B cell (primary cell): ENCODE measurements around the gene TRIM56. TPM values are rescaled to one million over a fixed set of nuclear protein-coding genes. Genes with fewer than 3 reads are reported as not detected.
A peak's percentile ranks its signal among the peaks of the same experiment; 100 is the strongest.

Experiments
- ATAC-seq: fragments of 200-7000 bp; cut with Tn5 transposase; one replicate; pipeline ENCODE4 v1.10.0; 2021; ENCODE audit warnings: low read depth, mild to moderate bottlenecking, moderate number of reproducible peaks, moderate library complexity
- CTCF ChIA-PET: fragments of 350-600 bp; sonication (Branson Sonifier 250); formaldehyde crosslinking; loops from one replicate; lab custom pipeline; 2021; ENCODE audit warnings: antibody characterized with exemption, inconsistent platforms; lab: Charles Lee
- POLR2A ChIA-PET: fragments of 350-600 bp; sonication (Branson Sonifier 250); formaldehyde crosslinking; loops from one replicate; lab custom pipeline; 2021; ENCODE audit warnings: antibody characterized with exemption; lab: Charles Lee
- DNase-seq: peaks from one replicate; pipeline ENCODE4 v3.0.0; 2013
- H2AFZ ChIP-seq: 2 replicates; pipeline ENCODE4 v1.6.1; 2012; ENCODE audit warnings: mild to moderate bottlenecking, low read depth, low read length; ENCODE audit not compliant: insufficient read depth, poor library complexity, severe bottlenecking
- H3K27ac ChIP-seq, 2 donors: 1 replicate in 1 of 2; 2 replicates in 1 of 2; pipeline ENCODE4 v1.5.1; 2012 to 2013; ENCODE audit warnings: low read length in 2 of 2, mild to moderate bottlenecking in 2 of 2, moderate library complexity in 1 of 2
- H3K27me3 ChIP-seq, 4 experiments: fragments of 200-600 bp in 1 of 4; sonication (generic) in 1 of 4; replicated peaks in 1 of 4; 1 replicate in 2 of 4; 2 replicates in 2 of 4; pipeline versions ENCODE4 v1.6.1 to v1.7.0; 2013 to 2016; ENCODE audit warnings: low read length in 3 of 4, mild to moderate bottlenecking in 2 of 4, mixed read lengths in 1 of 4, moderate library complexity in 1 of 4; ENCODE audit not compliant: insufficient read depth in 4 of 4, control insufficient read depth in 3 of 4; ENCODE audit errors: control extremely low read depth in 1 of 4
- H3K36me3 ChIP-seq, 2 experiments: replicated peaks in 1 of 2; 1 replicate in 1 of 2; 2 replicates in 1 of 2; pipeline versions ENCODE4 v1.6.1 to v1.7.1; 2013; ENCODE audit warnings: low read length in 1 of 2; ENCODE audit not compliant: insufficient read depth in 2 of 2, control insufficient read depth in 1 of 2; ENCODE audit errors: control extremely low read depth in 1 of 2, extremely low read depth in 1 of 2
- H3K4me1 ChIP-seq, 2 donors: fragments of 200-600 bp in 1 of 2; sonication (generic) in 1 of 2; 1 replicate in 1 of 2; 2 replicates in 1 of 2; pipeline versions ENCODE4 v1.5.1 to v1.6.1; 2013 to 2017; ENCODE audit warnings: low read length in 2 of 2; ENCODE audit not compliant: control insufficient read depth in 2 of 2, insufficient read depth in 2 of 2
- H3K4me2 ChIP-seq: replicated peaks from 2 replicates; pipeline ENCODE3; 2012; ENCODE audit warnings: mild to moderate bottlenecking, low read depth, low read length; ENCODE audit not compliant: poor library complexity, severe bottlenecking
- H3K4me3 ChIP-seq, 5 experiments: fragments of 200-600 bp in 1 of 5; sonication (generic) in 1 of 5; 1 replicate in 3 of 5; 2 replicates in 2 of 5; pipeline versions ENCODE4 v1.5.1 to v1.7.0; 2011 to 2016; ENCODE audit warnings: low read length in 4 of 5, mild to moderate bottlenecking in 4 of 5, low read depth in 2 of 5, control low read depth in 1 of 5, moderate library complexity in 1 of 5; ENCODE audit not compliant: insufficient read depth in 1 of 5; ENCODE audit errors: control extremely low read depth in 1 of 5, extremely low read depth in 1 of 5
- H3K79me2 ChIP-seq: fragments of 200-600 bp; sonication (generic); one replicate; pipeline ENCODE4 v1.6.0; 2016; ENCODE audit warnings: low read length; ENCODE audit not compliant: control insufficient read depth, insufficient read depth
- H3K9ac ChIP-seq: fragments of 200-600 bp; sonication (generic); 2 replicates; pipeline ENCODE4 v1.6.1; 2017; ENCODE audit warnings: mild to moderate bottlenecking, low read length, moderate library complexity
- H3K9me3 ChIP-seq, 3 donors: one replicate each; pipeline versions ENCODE4 v1.6.1 to v1.7.1; 2013; ENCODE audit warnings: low read length in 2 of 3; ENCODE audit not compliant: control insufficient read depth in 2 of 3, insufficient read depth in 1 of 3; ENCODE audit errors: control extremely low read depth in 1 of 3
- H4K20me1 ChIP-seq: 2 replicates; pipeline ENCODE4 v1.6.0; 2012; ENCODE audit warnings: mild to moderate bottlenecking, low read length; ENCODE audit not compliant: insufficient read depth, control insufficient read depth, poor library complexity, severe bottlenecking
- H3K27ac Mint-ChIP-seq: one replicate; pipeline ENCODE4 v1.8.0; 2021; ENCODE audit warnings: mixed read lengths
- H3K27me3 Mint-ChIP-seq: one replicate; pipeline ENCODE4 v1.8.0; 2021; ENCODE audit warnings: mixed read lengths
- H3K4me1 Mint-ChIP-seq: one replicate; pipeline ENCODE4 v1.8.0; 2021; ENCODE audit warnings: mixed read lengths
- H3K4me3 Mint-ChIP-seq: one replicate; pipeline ENCODE4 v1.8.0; 2021; ENCODE audit warnings: mixed read lengths
- H3K9me3 Mint-ChIP-seq: one replicate; pipeline ENCODE4 v1.8.0; 2022; ENCODE audit warnings: mixed read lengths; ENCODE audit not compliant: insufficient read depth
- CTCF ChIP-seq: fragments of 200-600 bp; IDR thresholded peaks from one replicate; pipeline ENCODE4 v1.8.0; 2022; ENCODE audit warnings: antibody characterized with exemption, mild to moderate bottlenecking
- EZH2 ChIP-seq: IDR thresholded peaks from 2 replicates; pipeline ENCODE4 v1.6.1; 2012; ENCODE audit warnings: borderline replicate concordance, low read depth, mild to moderate bottlenecking, moderate library complexity, low read length; ENCODE audit not compliant: insufficient read depth, poor library complexity, severe bottlenecking
- WGBS: methylation state at CpG from one replicate; pipeline ENCODE4 v1.1.5; 2013; ENCODE audit warnings: missing lambda C conversion rate; ENCODE audit not compliant: insufficient coverage; 5-methylcytosine and 5-hydroxymethylcytosine counted together
- intact Hi-C: fragments of 100-400 bp; cut with micrococcal nuclease; formaldehyde crosslinking; loops from one replicate; pipeline ENCODE4 v1.10.0; 2022
- polyA plus RNA-seq: library from polyadenylated mRNA; depleted of rRNA; stranded (reverse); fragments of >200 nt; gene quantifications from 2 replicates; pipeline ENCODE4 v1.2.3, GENCODE V29; 2012
- total RNA-seq, 2 donors: library from RNA; stranded (reverse); fragments of 120-200 nt in 1 of 2; gene quantifications; 1 replicate in 1 of 2; 2 replicates in 1 of 2; pipeline versions ENCODE4 v1.2.3 to v1.2.4, GENCODE V29; 2013 to 2022

TRIM56 gene
- total and polyA plus RNA-seq, 2 donors (not counting 1 experiment from before 2014, with no cell fraction given): 8.4 to 85.7 TPM

- no peaks in the 10 kb centered on the region for H3K9me3 ChIP-seq
- CTCF ChIA-PET: interaction anchor here (0.6 to 1.8 kb wide), 5 partner anchors 8 to 282 kb away, joined by 3 to 5 read pairs (median 3); no protein-coding TSS in a partner anchor
- peaks cover 3% of the 10 kb centered on the region for H3K27me3 Mint-ChIP-seq
- H3K4me3 Mint-ChIP-seq: peak overlapping the region; percentile 98
- H3K27ac ChIP-seq: peak overlapping the region; percentile 86 to 96
- peak overlapping the region; percentile 94 for H2AFZ ChIP-seq
- H3K4me1 ChIP-seq: peaks cover 16 to 29% of the 10 kb centered on the region in 2 donors
- intact Hi-C loops: loop anchor here (1.0 to 2.0 kb wide), 5 partner anchors 8 to 380 kb away; no protein-coding TSS in a partner anchor
- H3K27me3 ChIP-seq: no peaks in the 10 kb centered on the region
- H3K9me3 Mint-ChIP-seq: no peaks in the 10 kb centered on the region
- no peak for DNase-seq
- H3K4me1 Mint-ChIP-seq: peaks cover 22% of the 10 kb centered on the region
- H3K27ac Mint-ChIP-seq: peak overlapping the region; percentile 98
- H3K4me3 ChIP-seq: peak overlapping the region; percentile 42 to 98 (median 92)
- H3K79me2 ChIP-seq: peaks cover 55% of the 10 kb centered on the region
- POLR2A ChIA-PET: interaction anchor here (0.7 to 1.4 kb wide), 5 partner anchors 39 to 990 kb away, joined by 3 to 8 read pairs (median 6); partner anchors contain the start of genes SRRT and UFSP1
- WGBS: 62% methylated on average over 5 of the region's 5 CpGs
- no peak for TF ChIP-seq EZH2
- TF ChIP-seq CTCF: no peak
- no peak for ATAC-seq
- peak overlapping the region; percentile 97 for H3K9ac ChIP-seq
- H3K36me3 ChIP-seq: peaks cover 0 to 15% of the 10 kb centered on the region in 2 experiments
- peak overlapping the region; percentile 91 for H3K4me2 ChIP-seq
- peaks cover 32% of the 10 kb centered on the region for H4K20me1 ChIP-seq
Observed at GRCh38 chr7:101084865-101085161, 468 bp upstream of the TRIM56 start.

DNA sequence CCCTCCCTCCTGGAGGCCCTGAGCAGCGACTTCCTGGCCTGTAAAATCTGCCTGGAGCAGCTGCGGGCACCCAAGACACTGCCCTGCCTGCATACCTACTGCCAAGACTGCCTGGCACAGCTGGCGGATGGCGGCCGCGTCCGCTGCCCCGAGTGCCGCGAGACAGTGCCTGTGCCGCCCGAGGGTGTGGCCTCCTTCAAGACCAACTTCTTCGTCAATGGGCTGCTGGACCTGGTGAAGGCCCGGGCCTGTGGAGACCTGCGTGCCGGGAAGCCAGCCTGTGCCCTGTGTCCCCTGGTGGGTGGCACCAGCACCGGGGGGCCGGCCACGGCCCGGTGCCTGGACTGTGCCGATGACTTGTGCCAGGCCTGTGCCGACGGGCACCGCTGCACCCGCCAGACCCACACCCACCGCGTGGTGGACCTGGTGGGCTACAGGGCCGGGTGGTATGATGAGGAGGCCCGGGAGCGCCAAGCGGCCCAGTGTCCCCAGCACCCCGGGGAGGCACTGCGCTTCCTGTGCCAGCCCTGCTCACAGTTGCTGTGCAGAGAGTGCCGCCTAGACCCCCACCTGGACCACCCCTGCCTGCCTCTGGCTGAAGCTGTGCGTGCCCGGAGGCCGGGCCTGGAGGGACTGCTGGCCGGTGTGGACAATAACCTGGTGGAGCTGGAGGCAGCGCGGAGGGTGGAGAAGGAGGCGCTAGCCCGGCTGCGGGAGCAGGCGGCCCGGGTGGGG, 2.2 kb downstream of the TRIM56 start:
- Histone ChIP-seq H3K79me2 (peaks cover 69% of the 10 kb centered on the region), H3K4me2 (peak overlapping the region; percentile 91), H3K4me1 (peaks cover 16 to 29% of the 10 kb centered on the region in 2 donors), H3K27ac (no peak overlapping the region), H3K36me3 (peaks cover 0 to 22% of the 10 kb centered on the region in 2 experiments), H2AFZ (no peak overlapping the region), H3K27me3 (no peaks in the 10 kb centered on the region), H3K9me3 (no peaks in the 10 kb centered on the region), H3K4me3 (no peak overlapping the region), H4K20me1 (peaks cover 50% of the 10 kb centered on the region), H3K9ac (no peak overlapping the region)
- Mint-ChIP-seq H3K27me3 (no peaks in the 10 kb centered on the region), H3K9me3 (no peaks in the 10 kb centered on the region), H3K4me3 (peak overlapping the region; percentile 65), H3K4me1 (peaks cover 27% of the 10 kb centered on the region), H3K27ac (no peak overlapping the region)
- DNase-seq: no peak
- ChIA-PET CTCF (interaction anchor here (0.9 to 1.2 kb wide), 3 partner anchors 10 to 57 kb away, joined by 3 to 4 read pairs (median 3); no protein-coding TSS in a partner anchor), POLR2A (no interaction called here)
- TF ChIP-seq CTCF: no peak
- no peak for TF ChIP-seq EZH2
- WGBS: 97% methylated on average over 45 of the region's 45 CpGs
- intact Hi-C loops: no loop called here
- no peak for ATAC-seq
